GM19043 (cell line): ENCODE data around the gene CLCN4.

Experiments
- ATAC-seq: cut with Tn5 transposase; IDR thresholded peaks from one replicate; pipeline ENCODE4 v1.9.1; 2021; ENCODE audit warnings: low read depth; ENCODE audit not compliant: unreplicated experiment

CLCN4 gene

GRCh38 chrX:10156199-10157031 is at the start of gene CLCN4:
Gene CLCN4, plus strand, starts transcription at chrX:10156975. Its CDS starts 28,058 bp downstream, at chrX:10185033.
- no peak for ATAC-seq

DNA sequence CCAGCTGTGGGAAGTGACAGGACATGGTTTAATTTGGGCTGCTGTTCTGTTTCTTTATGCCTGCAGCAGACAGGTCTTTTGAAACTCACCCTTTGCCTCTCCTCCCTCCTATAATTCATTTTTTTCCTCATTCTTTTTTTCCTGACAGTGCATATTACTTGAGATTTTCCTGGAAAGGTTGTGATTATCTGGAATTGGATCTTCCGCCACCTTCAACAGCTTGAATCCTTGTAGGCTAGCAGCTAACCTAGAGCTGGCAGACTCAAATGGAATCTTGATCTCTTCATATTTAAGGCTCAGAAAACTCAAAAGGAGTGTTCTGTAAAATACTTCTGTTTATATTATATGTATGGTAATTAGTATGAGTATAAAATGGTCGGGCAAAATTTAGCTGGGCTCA is 49.3 kb upstream of the CLCN4 start:
- no peak for ATAC-seq

GRCh38 chrX:10108288-10108687 is 48.5 kb upstream of the CLCN4 start:
- ATAC-seq: no peak

GRCh38 chrX:10109695-10110094 is 47.1 kb upstream of the CLCN4 start:
- ATAC-seq: no peak

- ATAC-seq: no peak
Observed at GRCh38 chrX:10110316-10110935, 46.3 kb upstream of the CLCN4 start.

DNA sequence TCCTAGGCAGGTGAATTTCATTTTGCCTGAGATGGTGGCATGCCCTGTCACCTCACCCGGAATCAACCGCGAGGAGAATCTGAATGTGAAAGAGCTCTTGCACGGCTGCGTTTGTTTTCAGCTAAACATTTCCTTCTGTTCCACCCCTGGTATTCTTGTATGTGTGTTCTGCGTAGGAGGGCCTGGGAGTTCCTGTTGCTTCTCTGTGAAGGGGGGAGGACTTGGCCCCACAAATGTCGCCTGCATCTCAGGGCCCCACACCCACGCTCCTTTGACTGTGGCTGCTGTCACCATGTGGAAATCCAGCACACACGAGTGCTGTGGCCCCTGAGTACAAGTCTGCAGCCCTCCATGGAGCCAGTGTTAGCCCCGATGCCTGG is 45.8 kb upstream of the CLCN4 start:
- ATAC-seq: no peak

DNA sequence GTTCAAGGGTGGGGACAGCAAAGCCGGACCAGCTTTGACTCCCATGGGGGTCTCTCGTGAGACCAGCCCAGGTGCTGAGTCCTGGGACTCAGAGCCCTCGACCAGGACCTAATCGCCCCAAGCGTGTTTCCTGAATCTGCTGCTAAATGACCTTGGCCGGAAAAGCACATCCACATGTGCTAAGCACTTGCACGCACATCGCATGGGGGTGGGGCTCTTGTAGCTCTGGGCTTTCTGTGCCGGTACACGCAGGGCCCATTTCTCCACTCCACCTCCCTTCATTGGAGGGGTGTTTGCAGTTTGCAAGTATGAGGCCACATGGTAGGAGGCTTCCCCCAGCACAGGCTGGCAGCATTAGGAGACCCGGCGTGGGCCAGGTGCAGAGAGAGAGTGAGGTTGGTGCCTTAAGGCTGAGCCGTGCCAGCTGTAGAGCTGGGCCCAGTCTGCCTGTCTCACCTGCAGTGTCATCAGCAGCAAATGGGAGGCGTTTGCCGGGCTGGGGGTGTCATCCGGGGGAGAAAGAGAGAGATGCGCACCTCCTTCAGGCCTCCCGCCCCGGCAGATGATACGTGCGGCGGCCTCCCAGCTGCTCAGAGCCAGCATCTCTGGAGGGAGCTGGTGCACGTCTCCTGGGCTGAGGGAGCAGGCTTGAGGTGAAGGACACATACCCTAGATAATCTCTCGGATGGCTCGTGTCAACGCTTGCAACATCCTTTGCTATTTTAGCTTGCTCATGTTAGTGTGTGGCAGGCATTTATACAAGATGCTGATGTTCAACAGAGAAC is 45.2 kb upstream of the CLCN4 start:
- ATAC-seq: no peak

DNA sequence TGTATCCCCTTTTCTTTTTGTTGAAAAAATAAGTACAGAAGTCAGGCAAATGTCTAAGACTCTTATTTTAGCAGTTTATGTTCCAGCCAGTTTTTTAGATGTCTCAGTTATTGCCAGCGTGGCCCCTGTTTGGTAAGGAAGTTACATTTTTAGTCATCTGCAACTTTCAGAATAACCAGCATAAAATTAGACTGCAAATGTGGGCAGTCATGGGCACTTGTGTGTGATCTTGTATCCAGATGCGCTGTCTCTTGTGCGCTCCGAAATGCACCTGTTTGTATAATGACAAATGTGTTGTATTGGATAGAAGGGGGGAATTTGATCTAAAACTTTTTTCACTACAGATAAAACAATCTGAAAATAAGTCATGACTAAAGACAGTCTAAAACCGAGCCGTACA is 44.3 kb upstream of the CLCN4 start:
- ATAC-seq: no peak

DNA sequence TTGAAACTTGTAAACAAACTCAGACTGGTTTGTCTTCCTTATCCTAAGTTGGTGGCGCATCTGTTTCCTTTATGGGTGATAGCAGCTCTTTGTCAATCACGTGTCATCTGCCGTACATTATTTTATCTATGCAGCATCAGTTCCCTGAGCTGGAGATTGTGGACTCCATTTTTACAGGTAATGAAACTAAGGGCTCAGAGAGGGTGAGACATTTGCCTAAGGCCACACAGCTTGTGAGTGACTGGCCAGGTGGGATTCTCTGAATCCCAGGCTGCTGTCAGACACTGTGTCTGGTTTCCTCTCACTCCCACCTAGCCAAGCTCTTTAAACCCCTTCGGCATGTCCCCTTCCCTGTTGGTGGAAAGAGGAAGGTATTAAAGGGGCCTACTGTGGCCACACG is 41.7 kb upstream of the CLCN4 start:
- ATAC-seq: no peak

- no peak for ATAC-seq
Observed at GRCh38 chrX:10117301-10117700, 39.5 kb upstream of the CLCN4 start.

- no peak for ATAC-seq
Observed at GRCh38 chrX:10117864-10118377, 38.9 kb upstream of the CLCN4 start.

DNA sequence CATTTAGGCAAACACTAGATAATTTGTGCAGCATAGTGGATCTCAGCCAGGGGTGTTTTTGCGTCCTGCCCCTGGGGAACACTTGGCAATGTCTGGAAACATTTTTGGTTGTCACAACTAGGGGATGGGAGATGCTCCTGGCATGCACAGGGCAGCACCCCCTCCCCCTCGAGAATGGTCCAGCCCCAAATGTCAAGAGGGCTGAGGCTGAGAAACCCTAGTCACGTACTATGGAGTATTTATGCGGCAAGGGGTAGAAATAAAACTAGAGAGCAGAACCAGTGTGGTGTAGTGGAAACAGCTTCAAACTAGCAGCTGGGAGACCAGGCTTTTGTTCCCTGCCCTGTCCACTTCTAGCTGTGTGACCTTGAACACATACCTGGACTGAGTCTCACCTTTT is 38.2 kb upstream of the CLCN4 start:
- no peak for ATAC-seq

DNA sequence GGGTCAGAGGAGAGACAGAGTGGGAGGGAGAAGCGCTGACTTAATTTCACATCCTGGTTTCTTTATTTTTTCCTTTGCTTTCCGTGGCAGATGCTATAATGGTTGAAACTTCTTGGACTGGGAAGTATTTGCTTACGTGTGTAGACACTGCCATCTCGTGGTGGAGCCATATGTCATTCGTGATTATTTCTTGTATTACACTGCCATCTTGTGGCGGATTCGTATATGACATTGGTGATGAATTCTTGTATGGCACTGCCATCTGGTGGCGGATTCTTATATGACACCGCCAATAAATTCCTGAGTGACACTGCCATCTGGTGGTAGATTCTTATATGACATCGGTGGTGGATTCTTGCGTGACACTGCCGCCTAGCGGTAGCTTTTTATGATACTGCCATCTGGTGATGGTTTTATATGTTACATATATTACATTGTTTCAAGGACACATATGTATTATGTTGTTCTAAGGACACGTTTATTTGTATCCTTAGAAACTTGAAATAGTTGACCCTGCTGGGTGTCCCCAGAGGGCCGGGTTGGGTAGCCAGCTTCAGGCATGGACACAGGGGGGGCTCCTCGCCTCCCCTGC is 37.3 kb upstream of the CLCN4 start:
- no peak for ATAC-seq

- ATAC-seq: no peak
Observed at GRCh38 chrX:10120331-10120730, 36.4 kb upstream of the CLCN4 start.

DNA sequence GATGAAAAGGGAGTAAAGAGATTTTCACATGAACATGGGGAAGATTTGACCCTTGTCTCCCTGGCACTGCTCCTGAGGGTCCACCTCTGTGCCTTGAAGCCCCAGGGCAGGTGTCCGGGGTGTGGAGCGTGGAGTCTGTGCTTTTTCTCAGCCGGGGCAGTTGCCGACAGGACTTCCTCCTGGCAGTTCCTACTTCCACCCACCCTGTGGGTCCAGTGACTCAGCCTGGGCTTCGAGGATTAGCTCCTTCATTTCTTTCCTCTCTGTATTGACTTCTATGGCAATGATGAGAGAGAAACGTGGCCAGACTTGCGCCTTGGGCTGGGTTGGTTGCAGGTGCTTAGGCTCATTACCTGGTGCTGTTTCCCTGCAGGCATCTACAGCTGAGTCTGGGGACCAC is 35.9 kb upstream of the CLCN4 start:
- ATAC-seq: no peak

DNA sequence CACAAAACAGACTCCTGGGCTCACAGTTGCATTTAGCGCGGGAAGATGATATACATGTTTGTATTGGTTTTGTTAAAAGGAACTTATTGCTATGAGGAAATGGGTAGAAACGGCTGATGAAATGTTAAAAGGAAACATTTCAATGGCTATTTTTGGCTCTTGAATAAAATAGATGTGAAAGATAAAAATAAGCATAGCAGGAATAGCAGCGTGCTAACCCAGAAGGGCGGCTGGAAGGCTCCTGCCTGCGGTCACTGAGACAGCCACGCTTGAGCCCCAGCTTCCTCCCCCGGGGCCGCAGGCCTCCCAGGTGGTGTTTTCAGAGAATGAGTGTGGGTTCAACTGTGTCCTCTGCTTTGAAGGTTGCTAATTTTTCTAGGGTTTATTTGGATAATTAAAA is 35.0 kb upstream of the CLCN4 start:
- ATAC-seq: peak; percentile 90

DNA sequence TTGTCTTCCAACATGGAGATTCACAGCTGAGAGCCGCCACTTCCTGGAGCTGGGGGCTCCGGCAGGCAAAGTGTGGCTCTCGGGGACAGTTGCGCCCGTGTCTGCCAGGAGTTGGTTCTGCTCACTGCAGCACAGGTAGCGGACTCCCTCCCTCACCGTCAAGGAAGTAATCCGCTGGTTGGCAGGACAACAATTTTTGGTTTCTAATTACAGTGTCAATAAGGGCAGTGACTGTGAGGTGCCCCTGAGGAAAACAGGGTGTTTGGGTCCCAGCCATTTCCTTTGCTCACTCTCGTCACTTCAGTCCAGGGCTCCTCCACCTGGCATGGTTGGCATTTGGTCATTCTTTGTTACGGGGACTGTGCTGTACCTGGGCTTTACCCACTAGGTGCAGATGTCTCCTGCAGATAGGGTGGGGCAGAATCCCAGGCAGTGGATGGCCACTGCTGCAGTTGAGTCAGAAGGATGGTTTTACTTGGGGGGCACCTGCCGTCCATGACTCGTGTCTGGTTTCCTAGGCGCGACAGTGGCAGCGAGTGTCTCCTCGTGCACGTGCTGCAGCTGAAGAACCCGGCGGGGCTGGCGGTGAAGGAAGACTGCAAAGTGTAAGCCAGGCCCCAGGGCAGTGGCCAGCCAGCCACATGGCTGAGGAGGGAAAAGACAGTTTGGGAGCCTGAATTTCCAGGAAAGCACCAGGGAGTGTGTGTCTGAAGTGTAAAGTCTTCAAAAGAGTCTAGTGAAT is 32.1 kb upstream of the CLCN4 start:
- no peak for ATAC-seq

DNA sequence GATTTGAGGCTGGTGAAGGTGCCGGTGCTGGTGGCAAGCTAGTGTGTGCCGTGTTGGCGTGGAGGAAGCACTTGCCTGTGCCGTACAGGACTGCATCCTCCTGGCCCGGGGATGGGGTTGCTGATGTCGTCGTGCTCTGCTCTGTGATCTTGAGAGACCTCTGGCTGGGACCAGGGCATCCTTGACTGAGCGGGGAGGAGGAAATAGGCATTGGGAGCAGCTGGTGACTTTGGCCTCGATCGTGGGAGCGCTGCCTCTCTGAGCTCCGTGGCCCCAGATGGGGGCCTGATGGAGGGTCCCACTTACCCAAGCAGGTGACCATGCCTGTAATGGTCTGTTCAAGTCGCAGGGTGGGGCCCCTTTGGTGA is 31.5 kb upstream of the CLCN4 start:
- ATAC-seq: no peak

- no peak for ATAC-seq
Observed at GRCh38 chrX:10126044-10126443, 30.7 kb upstream of the CLCN4 start.

GRCh38 chrX:10126834-10127233 is 29.9 kb upstream of the CLCN4 start:
- no peak for ATAC-seq
